Esophagus (tissue), 2 donors: ENCODE data around the gene PAGR1. TPM values are rescaled to one million over a fixed set of nuclear protein-coding genes. Genes with fewer than 3 reads are reported as not detected.
"Not testable (repeated sequence)": the region's sequence is repeated elsewhere in the genome, so short reads cannot be mapped to it uniquely, and the experiment has no call there.

Experiments used
- H3K27ac ChIP-seq, 2 donors: one replicate each; pipeline ENCODE4 v1.5.1; 2013; ENCODE audit warnings: low read depth in 2 of 2, mild to moderate bottlenecking in 2 of 2, inconsistent platforms in 1 of 2, low read length in 1 of 2, moderate library complexity in 1 of 2
- H3K27me3 ChIP-seq, 2 donors: one replicate each; pipeline ENCODE4 v1.6.1; 2013; ENCODE audit warnings: low read length in 2 of 2, control low read depth in 1 of 2, mild to moderate bottlenecking in 1 of 2; ENCODE audit not compliant: insufficient read depth in 2 of 2, control insufficient read depth in 1 of 2
- H3K36me3 ChIP-seq, 2 donors: one replicate each; pipeline ENCODE4 v1.6.1; 2013; ENCODE audit warnings: low read length in 1 of 2; ENCODE audit not compliant: control insufficient read depth in 2 of 2, insufficient read depth in 2 of 2
- H3K4me1 ChIP-seq, 2 donors: one replicate each; pipeline ENCODE4 v1.6.1; 2013; ENCODE audit warnings: low read length in 1 of 2; ENCODE audit not compliant: control insufficient read depth in 2 of 2, insufficient read depth in 2 of 2
- H3K4me3 ChIP-seq, 2 donors: one replicate each; pipeline ENCODE4 v1.5.1; 2013; ENCODE audit warnings: low read length in 2 of 2, mild to moderate bottlenecking in 2 of 2, low read depth in 1 of 2, moderate library complexity in 1 of 2
- H3K9me3 ChIP-seq, 2 donors: one replicate each; pipeline ENCODE4 v1.6.1; 2013; ENCODE audit warnings: mild to moderate bottlenecking in 2 of 2, low read depth in 1 of 2, low read length in 1 of 2, moderate library complexity in 1 of 2; ENCODE audit not compliant: control insufficient read depth in 2 of 2, insufficient read depth in 1 of 2
- WGBS, 2 donors: extraction: QIAGEN DNeasy Blood & Tissue Kit; methylation state at CpG; one replicate each; pipeline ENCODE4 v1.1.7; 2013; 5-methylcytosine and 5-hydroxymethylcytosine counted together
- polyA plus RNA-seq, 2 donors: library from polyadenylated mRNA; stranded (reverse); fragments of 200-250 nt; gene quantifications; one replicate each; pipeline ENCODE4 v1.2.3, GENCODE V29; 2013
- donor health status: healthy with polysubstance abuse.
- donor health status: Bipolar disorder and iron deficiency.

The PAGR1 gene
- polyA plus RNA-seq, 2 donors = 23.2 to 32.4 TPM

- no peaks in the 10 kb centered on the region for H3K9me3 ChIP-seq
- no peaks in the 10 kb centered on the region for H3K4me1 ChIP-seq
- H3K27me3 ChIP-seq = no peaks in the 10 kb centered on the region
- no peak overlapping the region for H3K4me3 ChIP-seq
- H3K27ac ChIP-seq = no peak overlapping the region
- 43 to 56% methylated on average over 10 of the region's 10 CpGs for WGBS, 2 donors
- H3K36me3 ChIP-seq = no peaks in the 10 kb centered on the region
Measured at GRCh38 chr16:29779474-29779873, 36.5 kb upstream of the PAGR1 start.

- not testable (repeated sequence) for H3K9me3 ChIP-seq, H3K4me1 ChIP-seq, H3K27ac ChIP-seq, H3K4me3 ChIP-seq, H3K36me3 ChIP-seq, H3K27me3 ChIP-seq
- 75 to 79% methylated on average over 13 of the region's 13 CpGs for WGBS, 2 donors
Measured at GRCh38 chr16:29783094-29783953, 32.6 kb upstream of the PAGR1 start.

GRCh38 chr16:29784157-29784556, 31.8 kb upstream of the PAGR1 start:
- Histone ChIP-seq H3K4me3 (no peak overlapping the region), H3K36me3 (no peaks in the 10 kb centered on the region), H3K27me3 (no peaks in the 10 kb centered on the region), H3K27ac (no peak overlapping the region), H3K4me1 (peaks cover 0 to 5% of the 10 kb centered on the region in 2 donors), H3K9me3 (no peaks in the 10 kb centered on the region)
- 86 to 93% methylated on average over 2 of the region's 2 CpGs for WGBS, 2 donors

- H3K27me3 ChIP-seq = no peaks in the 10 kb centered on the region
- no peaks in the 10 kb centered on the region for H3K9me3 ChIP-seq
- H3K36me3 ChIP-seq = no peaks in the 10 kb centered on the region
- 13 to 19% methylated on average over 38 of the region's 38 CpGs for WGBS, 2 donors
- H3K4me1 ChIP-seq = peaks cover 0 to 9% of the 10 kb centered on the region in 2 donors
- H3K27ac ChIP-seq = peak overlapping the region in 1 of 2 donors; percentile 28
- H3K4me3 ChIP-seq = peak overlapping the region in 1 of 2 donors; percentile 31
Measured at GRCh38 chr16:29784901-29785500, 31.0 kb upstream of the PAGR1 start.

- H3K27ac ChIP-seq, H3K36me3 ChIP-seq, H3K4me3 ChIP-seq, H3K9me3 ChIP-seq, H3K27me3 ChIP-seq: not testable (repeated sequence)
- peaks cover 0 to 10% of the 10 kb centered on the region in 2 donors for H3K4me1 ChIP-seq
- 82 to 83% methylated on average over 4 of the region's 4 CpGs for WGBS, 2 donors
Measured at GRCh38 chr16:29787155-29787554, 28.8 kb upstream of the PAGR1 start.

GRCh38 chr16:29789775-29790182, 26.2 kb upstream of the PAGR1 start:
- Histone ChIP-seq H3K27ac (peak overlapping the region; percentile 87 to 89), H3K9me3 (no peaks in the 10 kb centered on the region), H3K36me3 (no peaks in the 10 kb centered on the region), H3K4me3 (peak overlapping the region; percentile 65 to 73), H3K27me3 (no peaks in the 10 kb centered on the region), H3K4me1 (peaks cover 0 to 10% of the 10 kb centered on the region in 2 donors)
- WGBS, 2 donors = 55 to 59% methylated on average over 20 of the region's 20 CpGs

- Histone ChIP-seq H3K4me1 (peaks cover 0 to 6% of the 10 kb centered on the region in 2 donors), H3K4me3 (peak within 1 kb of the TSS; percentile 65 to 73), H3K27ac (peak within 1 kb of the TSS; percentile 87 to 89), H3K36me3 (no peaks in the 10 kb centered on the region), H3K9me3 (no peaks in the 10 kb centered on the region), H3K27me3 (no peaks in the 10 kb centered on the region)
- WGBS, 2 donors = 0 to 1% methylated on average over 63 to 67 of the region's 67 CpGs
Measured at GRCh38 chr16:29790183-29790948, 25.6 kb upstream of the PAGR1 start, which contains the start of gene KIF22. KIF22 (plus strand) TSS chr16:29790751; CDS start chr16:29790760, 9 bp downstream.

GRCh38 chr16:29790949-29791844, 24.8 kb upstream of the PAGR1 start:
- H3K27ac ChIP-seq = peak overlapping the region; percentile 61 to 63
- H3K36me3 ChIP-seq = no peaks in the 10 kb centered on the region
- H3K4me1 ChIP-seq = peaks cover 0 to 6% of the 10 kb centered on the region in 2 donors
- peak overlapping the region; percentile 65 to 73 for H3K4me3 ChIP-seq
- WGBS, 2 donors = 1 to 2% methylated on average over 30 to 31 of the region's 31 CpGs
- H3K27me3 ChIP-seq = no peaks in the 10 kb centered on the region
- no peaks in the 10 kb centered on the region for H3K9me3 ChIP-seq
